SK-N-MC (cell line): Measurements from ENCODE around the gene MRPL40.

Experiments
- EZH2 ChIP-seq: fragments of 200-600 bp; sonication (generic); IDR thresholded peaks from one replicate; pipeline ENCODE4 v1.6.1; 2017; ENCODE audit warnings: antibody characterized with exemption
- FOXP2 ChIP-seq: optimal IDR thresholded peaks from 2 replicates; pipeline ENCODE3; 2011; ENCODE audit warnings: mild to moderate bottlenecking, moderate library complexity; ENCODE audit not compliant: insufficient read depth; ENCODE audit errors: extremely low read length, control extremely low read depth
- POLR2AphosphoS5 ChIP-seq: IDR thresholded peaks from 2 replicates; pipeline ENCODE4 v1.6.1; 2012; ENCODE audit warnings: mild to moderate bottlenecking, low read depth, low read length, borderline replicate concordance

DNA sequence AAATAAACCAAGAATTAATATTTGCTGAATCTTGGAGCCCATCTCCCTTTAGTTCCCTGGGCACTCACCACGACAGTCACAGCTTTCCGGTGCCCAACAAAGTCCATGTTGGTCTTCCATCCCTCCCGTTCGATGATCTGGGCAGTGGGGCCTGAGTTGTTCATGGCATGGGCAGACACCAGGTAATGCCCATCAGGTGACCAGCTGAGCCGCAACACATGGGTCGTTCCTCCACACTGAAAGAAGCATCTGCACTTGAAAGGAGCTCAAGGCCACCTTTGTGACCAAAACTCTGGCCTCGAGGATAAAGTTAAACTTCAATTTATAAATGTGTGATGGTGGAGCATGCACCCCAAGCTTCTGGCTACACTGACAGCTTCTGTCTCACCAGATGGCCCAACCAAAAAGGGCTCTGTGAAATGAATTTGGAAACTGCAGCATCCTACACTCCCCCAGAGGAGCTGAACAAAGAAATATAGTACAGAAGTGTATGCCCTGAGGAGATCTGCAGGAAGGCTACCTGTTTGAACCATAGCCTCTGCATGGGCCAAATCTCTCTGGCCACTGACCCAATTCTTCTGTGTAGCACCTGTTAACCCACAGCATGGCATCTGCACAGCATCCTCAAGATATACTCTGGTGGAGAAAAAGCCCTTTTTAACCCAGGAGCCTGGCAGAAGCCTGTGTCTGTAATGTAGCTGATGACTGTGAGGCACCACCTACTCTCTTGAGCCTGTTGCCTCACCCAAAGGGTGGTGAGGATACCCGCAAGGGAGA lies 37.9 kb upstream of the MRPL40 start:
- TF ChIP-seq POLR2AphosphoS5 (no peak), EZH2 (no peak), FOXP2 (no peak)
